ENCODE measurements around the gene ZFR. TPM values are rescaled to one million over a fixed set of nuclear protein-coding genes. Genes with fewer than 3 reads are reported as not detected.

Gene ZFR
- total and polyA plus RNA-seq, 9 of the 15 experiments (the other 6 are each of a cell fraction or from before 2014, with no cell fraction given), result 35.5 to 108 (median 71.1) TPM

DNA sequence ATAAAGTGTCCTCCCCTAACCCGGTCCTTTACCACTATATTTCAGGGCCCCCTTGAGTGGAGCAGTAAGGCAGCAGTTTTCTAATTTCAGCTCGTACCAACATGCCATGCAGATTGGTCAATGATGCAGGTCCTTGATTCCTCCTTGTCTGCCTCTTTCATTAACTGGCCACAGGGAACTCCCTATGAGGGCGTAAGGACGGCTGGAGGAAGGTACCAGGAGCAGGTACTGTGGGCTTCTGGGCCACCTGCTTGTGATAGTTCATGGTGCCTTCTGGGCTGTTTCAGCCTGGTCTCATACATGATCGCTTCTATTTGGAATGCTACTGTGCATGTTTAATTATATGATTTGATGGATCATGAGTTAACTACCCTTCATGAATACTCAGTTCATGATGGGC, 9.4 kb upstream of the ZFR start:
- 2% methylated on average over 5 of the region's 5 CpGs for WGBS (ENCODE audit: insufficient coverage, low coverage, missing lambda C conversion rate)
- H3K27ac ChIP-seq (ENCODE audit: extremely low read depth, low read depth, low read length), result no peak overlapping the region
- no peaks in the 10 kb centered on the region for H3K4me1 ChIP-seq (replicated peaks in 1 of 2; ENCODE audit: control insufficient read depth in 2 of 2, insufficient read depth in 2 of 2, low read length in 2 of 2)
- TF ChIP-seq GABPB1 (CRISPR knock-in tag; IDR thresholded peaks at IDR 0.05), result no peak
- TF ChIP-seq SRSF7 (optimal IDR thresholded peaks at IDR 0.05; ENCODE audit: low read depth, low read length), result no peak
- TF ChIP-seq KAT8 (IDR thresholded peaks at IDR 0.05; ENCODE audit: low read depth), result no peak
- TF ChIP-seq, protein P1, sequence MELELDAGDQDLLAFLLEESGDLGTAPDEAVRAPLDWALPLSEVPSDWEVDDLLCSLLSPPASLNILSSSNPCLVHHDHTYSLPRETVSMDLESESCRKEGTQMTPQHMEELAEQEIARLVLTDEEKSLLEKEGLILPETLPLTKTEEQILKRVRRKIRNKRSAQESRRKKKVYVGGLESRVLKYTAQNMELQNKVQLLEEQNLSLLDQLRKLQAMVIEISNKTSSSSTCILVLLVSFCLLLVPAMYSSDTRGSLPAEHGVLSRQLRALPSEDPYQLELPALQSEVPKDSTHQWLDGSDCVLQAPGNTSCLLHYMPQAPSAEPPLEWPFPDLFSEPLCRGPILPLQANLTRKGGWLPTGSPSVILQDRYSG (tag; conservative IDR thresholded peaks at IDR 0.05; ENCODE audit: low read depth), result no peak
- no peak for TF ChIP-seq ETV6 (IDR thresholded peaks at IDR 0.05; ENCODE audit: borderline replicate concordance in 1 of 2, low read depth in 2 of 2, low read length in 1 of 2)
- no peak for TF ChIP-seq ETV6 (CRISPR knock-in tag; IDR thresholded peaks at IDR 0.05; ENCODE audit: borderline replicate concordance)
- no peak for TF ChIP-seq RB1 (IDR thresholded peaks at IDR 0.05; ENCODE audit: low read depth)
- TF ChIP-seq, protein P2, sequence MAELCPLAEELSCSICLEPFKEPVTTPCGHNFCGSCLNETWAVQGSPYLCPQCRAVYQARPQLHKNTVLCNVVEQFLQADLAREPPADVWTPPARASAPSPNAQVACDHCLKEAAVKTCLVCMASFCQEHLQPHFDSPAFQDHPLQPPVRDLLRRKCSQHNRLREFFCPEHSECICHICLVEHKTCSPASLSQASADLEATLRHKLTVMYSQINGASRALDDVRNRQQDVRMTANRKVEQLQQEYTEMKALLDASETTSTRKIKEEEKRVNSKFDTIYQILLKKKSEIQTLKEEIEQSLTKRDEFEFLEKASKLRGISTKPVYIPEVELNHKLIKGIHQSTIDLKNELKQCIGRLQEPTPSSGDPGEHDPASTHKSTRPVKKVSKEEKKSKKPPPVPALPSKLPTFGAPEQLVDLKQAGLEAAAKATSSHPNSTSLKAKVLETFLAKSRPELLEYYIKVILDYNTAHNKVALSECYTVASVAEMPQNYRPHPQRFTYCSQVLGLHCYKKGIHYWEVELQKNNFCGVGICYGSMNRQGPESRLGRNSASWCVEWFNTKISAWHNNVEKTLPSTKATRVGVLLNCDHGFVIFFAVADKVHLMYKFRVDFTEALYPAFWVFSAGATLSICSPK (IDR thresholded peaks at IDR 0.05; ENCODE audit: borderline replicate concordance), result no peak
- no peak for TF ChIP-seq GABPA (tag; conservative IDR thresholded peaks at IDR 0.05; ENCODE audit: low read depth)
- TF ChIP-seq ZNF408 (CRISPR knock-in tag; IDR thresholded peaks at IDR 0.05; ENCODE audit: low read depth), result no peak
- TF ChIP-seq FOSL1 (tag; conservative IDR thresholded peaks at IDR 0.05), result no peak
- TF ChIP-seq, protein P3, sequence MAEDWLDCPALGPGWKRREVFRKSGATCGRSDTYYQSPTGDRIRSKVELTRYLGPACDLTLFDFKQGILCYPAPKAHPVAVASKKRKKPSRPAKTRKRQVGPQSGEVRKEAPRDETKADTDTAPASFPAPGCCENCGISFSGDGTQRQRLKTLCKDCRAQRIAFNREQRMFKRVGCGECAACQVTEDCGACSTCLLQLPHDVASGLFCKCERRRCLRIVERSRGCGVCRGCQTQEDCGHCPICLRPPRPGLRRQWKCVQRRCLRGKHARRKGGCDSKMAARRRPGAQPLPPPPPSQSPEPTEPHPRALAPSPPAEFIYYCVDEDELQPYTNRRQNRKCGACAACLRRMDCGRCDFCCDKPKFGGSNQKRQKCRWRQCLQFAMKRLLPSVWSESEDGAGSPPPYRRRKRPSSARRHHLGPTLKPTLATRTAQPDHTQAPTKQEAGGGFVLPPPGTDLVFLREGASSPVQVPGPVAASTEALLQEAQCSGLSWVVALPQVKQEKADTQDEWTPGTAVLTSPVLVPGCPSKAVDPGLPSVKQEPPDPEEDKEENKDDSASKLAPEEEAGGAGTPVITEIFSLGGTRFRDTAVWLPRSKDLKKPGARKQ (CRISPR knock-in tag; IDR thresholded peaks at IDR 0.05), result no peak
- TF ChIP-seq JUNB (CRISPR knock-in tag; conservative IDR thresholded peaks at IDR 0.05), result no peak
- no peak for TF ChIP-seq SIRT6 (IDR thresholded peaks at IDR 0.05; ENCODE audit: low read depth, low read length)
- TF ChIP-seq SPI1 (IDR thresholded peaks at IDR 0.05; ENCODE audit: borderline replicate concordance, low read depth, low read length), result no peak
- no peak for TF ChIP-seq CEBPG (CRISPR knock-in tag; IDR thresholded peaks at IDR 0.05)
- TF ChIP-seq CEBPG (tag; conservative IDR thresholded peaks at IDR 0.05 in 1 of 2, IDR thresholded peaks at IDR 0.05 in 1 of 2), result no peak
- TF ChIP-seq TCF3 (CRISPR knock-in tag; IDR thresholded peaks at IDR 0.05), result no peak
- TF ChIP-seq NRF1 (conservative IDR thresholded peaks at IDR 0.05 in 1 of 2, IDR thresholded peaks at IDR 0.05 in 1 of 2), result no peak
- TF ChIP-seq POU5F1 (IDR thresholded peaks at IDR 0.05; ENCODE audit: borderline replicate concordance, low read depth, low read length, partially characterized antibody), result no peak
- intact Hi-C loops (cut with micrococcal nuclease), result no loop called here
- BruUV-seq (replicated peaks), result no TSS peak
- no peak for DNase-seq (ENCODE audit: extremely low read depth in 1 of 4, low spot score in 3 of 4)
- in situ Hi-C loops (cut with MboI), result no loop called here
- H3K4me2 ChIP-seq (ENCODE audit: insufficient read depth, low read length), result no peak overlapping the region
- no peak overlapping the region for H3K9ac ChIP-seq (ENCODE audit: insufficient read depth in 1 of 2, low read depth in 2 of 2, low read length in 2 of 2)
- no peak for FAIRE-seq
- H2AFZ ChIP-seq (ENCODE audit: low read depth, low read length), result no peak overlapping the region
- peaks cover 25 to 51% of the 10 kb centered on the region in 2 experiments for H3K27me3 ChIP-seq (ENCODE audit: control insufficient read depth in 2 of 2, insufficient read depth in 2 of 2, low read length in 2 of 2)
- no peaks in the 10 kb centered on the region for H4K20me1 ChIP-seq (replicated peaks; ENCODE audit: control insufficient read depth, insufficient read depth, low read length)
- no peaks in the 10 kb centered on the region for H3K79me2 ChIP-seq (ENCODE audit: control insufficient read depth, insufficient read depth, low read length)
- no peak for ATAC-seq
- no peaks in the 10 kb centered on the region for H3K9me1 ChIP-seq (ENCODE audit: control insufficient read depth, insufficient read depth, low read length)
- ChIA-PET POLR2A (interaction anchor here (0.6 to 1.4 kb wide), 2 partner anchors 9 to 58 kb away, joined by 5 to 6 read pairs; partner anchors contain the start of gene ZFR), CTCF (ENCODE audit: low intra/inter-chr PET ratio) (no interaction called here)
- no peaks in the 10 kb centered on the region for H3K9me3 ChIP-seq (replicated peaks; ENCODE audit: control insufficient read depth, insufficient read depth, low read depth, low read length)
- no peaks in the 10 kb centered on the region for H3K36me3 ChIP-seq (ENCODE audit: control insufficient read depth, insufficient read depth, low read length)
- no peak overlapping the region for H3K4me3 ChIP-seq
